ENCODE results near the gene CD34. TPM values are rescaled to one million over a fixed set of nuclear protein-coding genes. Genes with fewer than 3 reads are reported as not detected.

CD34 gene
- total RNA-seq, 1 donor from 2014 or later = 1.2 TPM

DNA sequence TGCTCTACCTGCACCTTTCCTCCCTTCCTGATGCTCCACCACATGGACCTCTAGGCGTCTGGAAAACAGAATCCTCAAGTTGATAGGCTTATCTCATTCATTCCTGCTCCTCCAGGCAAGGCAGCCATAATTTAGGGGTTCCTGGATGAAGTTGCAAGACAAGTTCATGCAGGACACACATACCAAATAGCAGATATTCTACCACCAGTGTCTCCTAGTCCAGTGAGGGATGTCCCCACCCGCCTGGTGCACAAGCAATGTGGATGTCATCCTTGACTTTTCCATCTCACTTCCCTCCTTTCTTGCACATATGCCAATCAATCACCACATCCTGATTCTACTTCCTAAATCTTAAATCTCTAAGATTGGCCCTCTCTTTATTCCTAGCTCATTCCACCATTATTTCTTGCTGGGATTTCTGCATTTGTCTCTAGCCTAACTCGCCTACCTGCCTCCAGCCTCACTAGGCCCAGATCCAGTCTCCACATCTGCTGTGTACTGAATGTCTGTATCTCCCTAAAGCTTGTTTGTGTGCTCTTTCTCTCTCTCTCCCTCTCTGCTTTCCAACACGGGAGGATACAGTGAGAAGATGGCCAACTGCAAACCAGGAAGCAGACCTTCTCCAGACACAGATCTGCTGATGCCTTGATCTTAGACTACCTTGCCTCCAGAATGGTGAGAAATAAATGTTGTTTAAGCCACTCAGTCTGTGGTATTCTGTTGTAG, 40.5 kb downstream of the CD34 start:
- H3K27ac Mint-ChIP-seq = no peak overlapping the region
- peaks cover 42% of the 10 kb centered on the region for H3K27me3 Mint-ChIP-seq (ENCODE audit: low read depth)
- peaks cover 23% of the 10 kb centered on the region for H3K4me1 Mint-ChIP-seq
- H3K4me3 Mint-ChIP-seq = peak overlapping the region; percentile 63
- DNase-seq (ENCODE audit: low spot score in 2 of 2, unreplicated experiment in 2 of 2) = no peak
- H3K36me3 Mint-ChIP-seq = no peaks in the 10 kb centered on the region
- H3K9me3 Mint-ChIP-seq = no peaks in the 10 kb centered on the region
- TF ChIP-seq CTCF (IDR thresholded peaks at IDR 0.05; ENCODE audit: unreplicated experiment) = no peak

GRCh38 chr1:207869859-207870258, 41.1 kb downstream of the CD34 start:
- DNase-seq (ENCODE audit: low spot score in 2 of 2, unreplicated experiment in 2 of 2) = no peak

GRCh38 chr1:207868774-207869721, 41.9 kb downstream of the CD34 start:
- no peak overlapping the region for H3K27ac Mint-ChIP-seq
- peak overlapping the region; percentile 68 for H3K4me3 Mint-ChIP-seq
- H3K4me1 Mint-ChIP-seq = peaks cover 23% of the 10 kb centered on the region
- no peaks in the 10 kb centered on the region for H3K36me3 Mint-ChIP-seq
- DNase-seq (ENCODE audit: low spot score in 2 of 2, unreplicated experiment in 2 of 2) = peak; percentile 64 to 87
- H3K9me3 Mint-ChIP-seq = no peaks in the 10 kb centered on the region
- peak; percentile 91 for TF ChIP-seq CTCF (IDR thresholded peaks at IDR 0.05; ENCODE audit: unreplicated experiment)
- H3K27me3 Mint-ChIP-seq (ENCODE audit: low read depth) = peaks cover 32% of the 10 kb centered on the region

More at GRCh38 chr1:207869859-207870258, 41.1 kb downstream of the CD34 start:
- Mint-ChIP-seq H3K4me1 (peaks cover 23% of the 10 kb centered on the region), H3K27ac (no peak overlapping the region), H3K4me3 (peak overlapping the region; percentile 63), H3K9me3 (no peaks in the 10 kb centered on the region), H3K27me3 (ENCODE audit: low read depth) (peaks cover 37% of the 10 kb centered on the region), H3K36me3 (no peaks in the 10 kb centered on the region)
- no peak for TF ChIP-seq CTCF (IDR thresholded peaks at IDR 0.05; ENCODE audit: unreplicated experiment)

- DNase-seq (ENCODE audit: low spot score in 2 of 2, unreplicated experiment in 2 of 2) = no peak
- H3K9me3 Mint-ChIP-seq = no peaks in the 10 kb centered on the region
- H3K27me3 Mint-ChIP-seq (ENCODE audit: low read depth) = peaks cover 25% of the 10 kb centered on the region
- H3K27ac Mint-ChIP-seq = no peak overlapping the region
- no peaks in the 10 kb centered on the region for H3K36me3 Mint-ChIP-seq
- H3K4me3 Mint-ChIP-seq = peak overlapping the region; percentile 68
- H3K4me1 Mint-ChIP-seq = peaks cover 21% of the 10 kb centered on the region
- no peak for TF ChIP-seq CTCF (IDR thresholded peaks at IDR 0.05; ENCODE audit: unreplicated experiment)
Observed at GRCh38 chr1:207868251-207868773, 42.6 kb downstream of the CD34 start.

- no peak for DNase-seq (ENCODE audit: low spot score in 2 of 2, unreplicated experiment in 2 of 2)
- Mint-ChIP-seq H3K4me1 (peaks cover 18% of the 10 kb centered on the region), H3K36me3 (no peaks in the 10 kb centered on the region)
Observed at GRCh38 chr1:207867136-207868109, 43.5 kb downstream of the CD34 start.

More at GRCh38 chr1:207867136-207868109, 43.5 kb downstream of the CD34 start:
- Mint-ChIP-seq H3K27ac (no peak overlapping the region), H3K27me3 (ENCODE audit: low read depth) (peaks cover 21% of the 10 kb centered on the region), H3K9me3 (no peaks in the 10 kb centered on the region), H3K4me3 (peak overlapping the region; percentile 68)
- TF ChIP-seq CTCF (IDR thresholded peaks at IDR 0.05; ENCODE audit: unreplicated experiment) = no peak

Data from mesothelial cell of epicardium (in vitro differentiated cells).